Upper lobe of left lung (tissue), 6 donors: ENCODE results near the gene MAP2. TPM values are rescaled to one million over a fixed set of nuclear protein-coding genes. Genes with fewer than 3 reads are reported as not detected.

Experiments used
- ATAC-seq, 2 donors: fragments of 200-7000 bp; cut with Tn5 transposase; one replicate each; pipeline ENCODE4 v1.9.1; 2022; ENCODE audit warnings: mild to moderate bottlenecking in 2 of 2, moderate library complexity in 2 of 2; ENCODE audit not compliant: low FRiP score in 2 of 2
- DNase-seq, 2 donors: peaks; one replicate each; pipeline ENCODE4 v3.0.0-alpha.2; 2019 to 2020
- H3K27ac ChIP-seq, 4 donors: fragments of 200-600 bp; sonication (generic); one replicate each; pipeline ENCODE4 v1.5.1; 2016 to 2019
- H3K27me3 ChIP-seq, 4 donors: fragments of 200-600 bp; sonication (generic); one replicate each; pipeline ENCODE4 v1.5.1; 2017 to 2019
- H3K36me3 ChIP-seq, 4 donors: fragments of 200-600 bp; sonication (generic); one replicate each; pipeline ENCODE4 v1.5.1; 2016 to 2019
- H3K4me1 ChIP-seq, 4 donors: fragments of 200-600 bp; sonication (generic); one replicate each; pipeline ENCODE4 v1.5.1; 2018 to 2019
- H3K4me3 ChIP-seq, 4 donors: fragments of 200-600 bp; sonication (generic); one replicate each; pipeline ENCODE4 v1.5.1; 2017 to 2019; ENCODE audit warnings: mild to moderate bottlenecking in 2 of 4, moderate library complexity in 1 of 4
- H3K9me3 ChIP-seq, 4 donors: fragments of 200-600 bp; sonication (generic); one replicate each; pipeline ENCODE4 v1.5.1; 2018 to 2019
- EP300 ChIP-seq, 4 donors: sonication (generic); formaldehyde crosslinking; IDR thresholded peaks; one replicate each; pipeline ENCODE4 v1.5.1; 2017; ENCODE audit warnings: antibody characterized with exemption in 4 of 4, control low read depth in 2 of 4
- POLR2A ChIP-seq, 4 donors: fragments of 450-650 bp; IDR thresholded peaks; one replicate each; pipeline ENCODE4 v1.5.1; 2016 to 2017; ENCODE audit warnings: antibody characterized with exemption in 4 of 4, mild to moderate bottlenecking in 2 of 4
- POLR2AphosphoS5 ChIP-seq, 2 donors: sonication (generic); formaldehyde crosslinking; IDR thresholded peaks; one replicate each; pipeline ENCODE4 v1.5.1; 2017; ENCODE audit warnings: antibody characterized with exemption in 2 of 2
- WGBS, 2 donors: methylation state at CpG; one replicate each; pipeline ENCODE4 v1.1.5; 2017 to 2018; 5-methylcytosine and 5-hydroxymethylcytosine counted together
- total RNA-seq, 6 donors: library from RNA; depleted of rRNA in 4 of 6; stranded (reverse); fragments of >200 nt in 4 of 6; gene quantifications; one replicate each; pipeline versions ENCODE4 v1.1.0 to v1.2.1, GENCODE V29; 2016 to 2021
- TF ChIP-seq, protein P1 (sequence below), 6 experiments: fragments of 450-650 bp in 4 of 6; fragments of 200-600 bp in 2 of 6; sonication (generic) in 2 of 6; IDR thresholded peaks; one replicate each; pipeline ENCODE4 v1.5.1; 2016 to 2019; ENCODE audit warnings: antibody characterized with exemption in 6 of 6
- donor health status: DM: no; HTN: no; CAD: no; lungs with moderate emphysema.
- donor health status: DM: no; HTN: yes; CAD: no; lungs with severe emphysema.

MAP2 gene
- total RNA-seq, 6 donors from 2014 or later = 25.2 to 121 (median 58.7) TPM

DNA sequence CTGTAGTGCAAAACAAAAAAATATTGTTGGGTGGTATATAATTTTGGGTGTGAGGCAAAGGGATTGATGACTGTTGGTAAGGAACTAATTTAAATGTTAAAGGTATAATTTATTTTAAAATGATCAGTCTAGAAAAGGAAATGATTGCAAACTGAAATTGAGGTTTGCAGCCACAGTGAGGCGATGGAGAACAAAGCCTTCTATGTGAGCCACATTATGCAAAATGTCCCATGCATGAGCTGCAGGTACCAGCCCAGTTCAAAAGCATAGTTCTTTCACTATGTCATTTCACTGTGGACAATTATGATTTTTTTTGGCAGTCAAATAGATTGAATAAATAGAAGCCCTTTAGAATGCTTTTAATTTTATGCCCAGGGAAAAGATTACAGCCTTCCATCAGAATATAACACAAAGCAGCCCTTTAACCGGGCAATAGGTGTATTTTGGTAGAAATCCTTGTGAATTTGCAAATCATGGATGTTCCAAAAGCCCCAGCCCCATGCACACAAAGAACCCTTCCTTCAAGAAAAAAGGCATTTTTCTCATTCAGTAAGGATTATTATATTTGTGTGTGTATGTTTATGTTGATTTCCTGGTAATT lies 1.7 kb downstream of the MAP2 start:
- Histone ChIP-seq H3K36me3 (no peaks in the 10 kb centered on the region), H3K9me3 (no peaks in the 10 kb centered on the region), H3K27ac (peak overlapping the region in 2 of 4 donors; percentile 16 to 26), H3K4me1 (peaks cover 0 to 26% (median 9%) of the 10 kb centered on the region in 4 donors), H3K4me3 (peak overlapping the region in 3 of 4 donors; percentile 58 to 79 (median 72)), H3K27me3 (no peaks in the 10 kb centered on the region)
- WGBS, 2 donors = 33 to 43% methylated on average over 2 of the region's 2 CpGs
- TF ChIP-seq, protein P1, sequence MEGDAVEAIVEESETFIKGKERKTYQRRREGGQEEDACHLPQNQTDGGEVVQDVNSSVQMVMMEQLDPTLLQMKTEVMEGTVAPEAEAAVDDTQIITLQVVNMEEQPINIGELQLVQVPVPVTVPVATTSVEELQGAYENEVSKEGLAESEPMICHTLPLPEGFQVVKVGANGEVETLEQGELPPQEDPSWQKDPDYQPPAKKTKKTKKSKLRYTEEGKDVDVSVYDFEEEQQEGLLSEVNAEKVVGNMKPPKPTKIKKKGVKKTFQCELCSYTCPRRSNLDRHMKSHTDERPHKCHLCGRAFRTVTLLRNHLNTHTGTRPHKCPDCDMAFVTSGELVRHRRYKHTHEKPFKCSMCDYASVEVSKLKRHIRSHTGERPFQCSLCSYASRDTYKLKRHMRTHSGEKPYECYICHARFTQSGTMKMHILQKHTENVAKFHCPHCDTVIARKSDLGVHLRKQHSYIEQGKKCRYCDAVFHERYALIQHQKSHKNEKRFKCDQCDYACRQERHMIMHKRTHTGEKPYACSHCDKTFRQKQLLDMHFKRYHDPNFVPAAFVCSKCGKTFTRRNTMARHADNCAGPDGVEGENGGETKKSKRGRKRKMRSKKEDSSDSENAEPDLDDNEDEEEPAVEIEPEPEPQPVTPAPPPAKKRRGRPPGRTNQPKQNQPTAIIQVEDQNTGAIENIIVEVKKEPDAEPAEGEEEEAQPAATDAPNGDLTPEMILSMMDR (IDR thresholded peaks at IDR 0.05) = peak; percentile 21 to 60 (median 50)
- TF ChIP-seq POLR2A (IDR thresholded peaks at IDR 0.05) = no peak
- no peak for DNase-seq
- peak; percentile 34 to 71 for ATAC-seq

DNA sequence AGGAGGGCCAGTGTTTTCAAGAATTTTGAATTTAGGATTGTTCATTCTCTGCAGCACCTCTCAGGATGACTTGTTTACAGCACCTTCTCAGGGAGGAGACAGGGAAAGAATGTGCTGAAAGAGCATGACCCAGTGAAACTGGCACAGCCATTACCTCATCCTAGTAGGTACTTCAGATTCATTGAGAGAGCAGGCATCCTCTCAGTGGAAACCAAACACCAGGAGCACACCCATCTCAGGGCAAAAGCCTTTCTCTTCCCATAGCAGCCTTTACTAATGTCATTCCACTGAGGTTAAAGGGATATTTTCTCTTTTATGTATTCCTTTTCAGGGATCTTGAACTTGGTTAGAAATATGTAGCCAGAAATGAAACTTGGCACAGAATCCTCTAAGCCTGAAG lies 2.6 kb downstream of the MAP2 start:
- H3K27me3 ChIP-seq = no peaks in the 10 kb centered on the region
- TF ChIP-seq EP300 (IDR thresholded peaks at IDR 0.05) (peak in 2 of 4 donors; percentile 19 to 48), POLR2A (IDR thresholded peaks at IDR 0.05) (no peak)
- peaks cover 0 to 26% (median 9%) of the 10 kb centered on the region in 4 donors for H3K4me1 ChIP-seq
- no peaks in the 10 kb centered on the region for H3K9me3 ChIP-seq
- ATAC-seq (peak in 1 of 2 donors; percentile 77), DNase-seq (peak in 1 of 2 donors; percentile 36)
- no peak overlapping the region for H3K4me3 ChIP-seq
- H3K27ac ChIP-seq = peak overlapping the region in 1 of 4 donors; percentile 5
- H3K36me3 ChIP-seq = no peaks in the 10 kb centered on the region

DNA sequence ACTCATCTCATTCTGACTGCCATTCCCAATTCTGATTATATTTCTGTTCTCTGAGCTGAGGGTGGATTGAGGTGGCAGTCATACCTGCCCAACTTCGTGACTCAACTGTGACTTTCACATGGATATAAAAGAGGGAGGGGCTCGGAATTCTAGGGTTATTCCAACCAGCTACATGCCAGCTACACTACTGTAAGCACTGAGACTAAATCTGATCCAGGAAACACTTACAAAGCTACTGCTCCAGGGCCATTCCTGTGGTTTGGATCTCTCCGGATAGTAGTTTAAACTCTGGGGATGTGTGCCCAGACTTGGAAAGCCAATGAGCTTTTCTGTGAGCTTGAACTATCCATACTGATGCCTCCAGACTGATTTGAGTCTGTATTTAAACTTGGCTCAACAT lies 7.9 kb downstream of the MAP2 start:
- Histone ChIP-seq H3K27ac (no peak overlapping the region), H3K4me1 (no peaks in the 10 kb centered on the region), H3K9me3 (no peaks in the 10 kb centered on the region), H3K36me3 (no peaks in the 10 kb centered on the region), H3K27me3 (no peaks in the 10 kb centered on the region), H3K4me3 (no peak overlapping the region)
- DNase-seq (no peak), ATAC-seq (no peak)
- TF ChIP-seq POLR2AphosphoS5 (IDR thresholded peaks at IDR 0.05) (no peak), EP300 (IDR thresholded peaks at IDR 0.05) (no peak), POLR2A (IDR thresholded peaks at IDR 0.05) (no peak)
- TF ChIP-seq, protein P1 (IDR thresholded peaks at IDR 0.05) = no peak
- 77 to 83% methylated on average over 3 of the region's 3 CpGs for WGBS, 2 donors

DNA sequence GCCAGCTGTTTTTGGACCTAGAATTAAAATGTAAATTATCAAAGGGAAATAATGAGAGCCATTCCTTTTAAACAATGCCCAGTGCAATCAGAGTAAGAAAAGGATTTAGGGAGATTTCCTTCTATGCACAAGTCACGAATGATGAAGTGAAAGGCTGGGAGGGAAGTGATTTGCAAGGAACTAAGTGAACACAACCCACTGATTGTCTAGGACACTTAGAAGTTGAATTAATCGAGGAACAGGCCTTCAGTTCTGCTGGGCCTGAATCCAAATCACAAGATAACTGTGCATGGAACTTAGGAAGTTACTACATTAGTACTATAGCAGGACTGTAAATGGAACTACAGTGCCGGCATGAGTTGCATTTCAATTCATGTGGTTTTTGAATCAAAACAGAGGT lies 17.7 kb downstream of the MAP2 start:
- ATAC-seq (peak in 1 of 2 donors; percentile 39), DNase-seq (no peak)
- TF ChIP-seq EP300 (IDR thresholded peaks at IDR 0.05) (no peak), POLR2A (IDR thresholded peaks at IDR 0.05) (no peak), POLR2AphosphoS5 (IDR thresholded peaks at IDR 0.05) (no peak)
- TF ChIP-seq, protein P1 (IDR thresholded peaks at IDR 0.05) = no peak
- Histone ChIP-seq H3K27me3 (no peaks in the 10 kb centered on the region), H3K27ac (peak overlapping the region in 1 of 4 donors; percentile 14), H3K36me3 (no peaks in the 10 kb centered on the region), H3K9me3 (no peaks in the 10 kb centered on the region), H3K4me1 (peaks cover 0 to 11% (median 2%) of the 10 kb centered on the region in 4 donors), H3K4me3 (no peak overlapping the region)
- 57 to 64% methylated on average over 3 of the region's 3 CpGs for WGBS, 2 donors

DNA sequence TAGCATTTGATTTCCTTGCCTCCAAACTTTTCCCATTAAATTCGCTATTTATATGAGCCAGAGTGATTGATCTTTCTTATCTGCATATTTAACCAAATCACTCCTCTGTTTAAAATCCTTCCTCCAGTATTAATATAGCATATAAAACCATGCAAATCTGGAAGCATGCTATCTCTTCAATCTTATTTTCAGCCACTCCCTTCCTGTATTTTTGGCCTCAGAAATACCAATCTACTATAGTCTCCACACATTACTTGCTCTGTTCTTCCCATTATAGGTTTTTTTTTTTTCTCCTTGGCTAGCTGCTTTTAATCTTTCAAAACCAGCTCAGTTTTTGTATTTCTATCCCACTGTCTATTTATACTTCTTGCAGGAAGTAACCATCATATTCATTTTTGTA lies 19.1 kb downstream of the MAP2 start:
- Histone ChIP-seq H3K4me3 (no peak overlapping the region), H3K27ac (peak overlapping the region in 1 of 4 donors; percentile 1), H3K9me3 (no peaks in the 10 kb centered on the region), H3K4me1 (peaks cover 0 to 11% (median 2%) of the 10 kb centered on the region in 4 donors), H3K36me3 (no peaks in the 10 kb centered on the region), H3K27me3 (no peaks in the 10 kb centered on the region)
- DNase-seq (no peak), ATAC-seq (no peak)
- WGBS, 2 donors = 67 to 74% methylated on average over 1 of the region's 1 CpG
- TF ChIP-seq, protein P1 (IDR thresholded peaks at IDR 0.05) = no peak
- TF ChIP-seq EP300 (IDR thresholded peaks at IDR 0.05) (no peak), POLR2AphosphoS5 (IDR thresholded peaks at IDR 0.05) (no peak), POLR2A (IDR thresholded peaks at IDR 0.05) (no peak)
